Stimulated activated CD4-positive, alpha-beta T cell treated with anti-CD3 and anti-CD28 coated beads, Interleukin-1b, Interleukin-23, amount 100 ng/mL, for 24 hours (primary cell): ENCODE measurements around the gene GGT6.
"Not testable (repeated sequence)": the region's sequence is repeated elsewhere in the genome, so short reads cannot be mapped to it uniquely, and the experiment has no call there.

Source experiments
- DNase-seq, 4 experiments: peaks; one replicate each; pipeline ENCODE4 v3.0.0-alpha.2; 2020; ENCODE audit warnings: low read depth in 4 of 4, low spot score in 1 of 4

Gene GGT6

DNA sequence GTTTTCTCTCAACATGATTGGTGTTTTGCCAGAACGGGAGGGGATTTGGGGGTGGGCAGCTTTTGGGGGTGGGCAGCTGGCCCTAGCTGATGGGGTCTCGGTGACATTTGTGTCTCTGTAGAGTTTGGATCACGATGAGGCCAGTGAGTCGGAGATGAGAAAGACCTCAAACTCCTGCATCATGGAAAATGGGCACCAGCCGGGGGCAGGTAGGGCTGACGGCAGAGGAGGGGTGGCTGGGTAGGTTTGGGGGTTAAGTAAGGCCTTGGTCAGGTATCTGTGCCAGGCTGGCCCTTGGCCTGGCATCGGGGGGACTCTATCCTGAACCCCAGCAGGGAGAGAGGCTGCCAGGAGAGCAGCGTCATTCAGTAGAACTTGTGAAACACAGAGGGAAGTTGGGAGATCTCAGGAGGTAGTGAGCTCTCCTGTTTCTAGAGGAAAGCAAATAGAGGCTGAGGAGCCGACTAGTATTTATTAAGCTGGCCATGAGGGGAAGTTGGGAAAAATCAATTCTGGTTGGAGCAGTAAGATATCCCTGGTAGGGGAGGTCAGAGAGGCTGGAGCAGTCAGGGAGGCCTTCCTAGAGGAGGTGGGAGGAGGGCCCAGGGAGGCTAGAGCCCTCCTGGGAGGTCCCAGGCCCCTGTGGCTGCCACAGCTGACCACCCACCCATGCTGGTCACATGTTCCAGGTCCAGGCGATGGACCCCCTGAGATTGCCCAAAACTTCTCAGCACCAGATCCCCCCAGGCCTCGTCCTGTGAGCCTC, 32.0 kb upstream of the GGT6 start:
- DNase-seq = no peak

- DNase-seq = no peak
Observed at GRCh38 chr17:4591529-4591928, 31.2 kb upstream of the GGT6 start.

- no peak for DNase-seq
Observed at GRCh38 chr17:4590981-4591453, 30.6 kb upstream of the GGT6 start.

DNA sequence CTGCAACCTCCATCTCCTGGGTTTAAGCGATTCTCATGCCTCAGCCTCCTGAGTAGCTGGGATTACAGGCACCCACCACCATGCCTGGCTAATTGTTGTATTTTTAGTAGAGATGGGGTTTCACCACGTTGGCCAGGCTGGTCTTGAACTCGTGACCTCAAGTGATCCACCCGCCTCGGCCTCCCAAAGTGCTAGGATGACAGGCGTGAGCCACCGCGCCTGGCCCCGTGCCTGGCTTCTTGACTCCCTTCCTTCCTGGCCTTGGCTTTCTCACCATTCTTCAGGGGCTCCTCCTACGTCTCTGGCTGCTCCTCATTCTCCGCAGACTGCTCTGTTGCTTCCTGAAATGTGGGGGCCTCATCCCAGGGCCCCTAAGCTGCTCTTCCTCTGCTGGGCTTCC, 29.7 kb upstream of the GGT6 start:
- not testable (repeated sequence) for DNase-seq

GRCh38 chr17:4588898-4589625, 28.7 kb upstream of the GGT6 start:
- no peak for DNase-seq

DNA sequence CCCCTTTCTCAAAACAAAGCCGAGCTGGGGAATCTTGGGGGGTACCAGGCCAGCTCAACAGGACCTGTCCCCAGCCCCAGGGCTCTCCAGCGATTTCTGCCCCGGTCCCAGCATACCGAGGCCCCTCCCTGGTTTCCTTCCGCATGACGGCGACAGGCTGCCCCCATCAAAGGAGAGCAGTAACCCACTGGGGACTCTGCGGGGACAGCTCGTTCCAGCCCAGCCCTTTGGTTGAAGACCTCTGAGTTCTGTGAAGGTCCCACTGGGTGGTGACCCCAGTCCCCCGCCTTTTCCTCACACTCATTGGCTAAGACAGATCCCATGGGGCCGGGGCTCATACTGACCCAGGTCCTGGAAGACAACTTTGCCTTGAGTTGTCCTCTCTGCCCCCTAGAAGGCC, 28.0 kb upstream of the GGT6 start:
- no peak for DNase-seq

DNA sequence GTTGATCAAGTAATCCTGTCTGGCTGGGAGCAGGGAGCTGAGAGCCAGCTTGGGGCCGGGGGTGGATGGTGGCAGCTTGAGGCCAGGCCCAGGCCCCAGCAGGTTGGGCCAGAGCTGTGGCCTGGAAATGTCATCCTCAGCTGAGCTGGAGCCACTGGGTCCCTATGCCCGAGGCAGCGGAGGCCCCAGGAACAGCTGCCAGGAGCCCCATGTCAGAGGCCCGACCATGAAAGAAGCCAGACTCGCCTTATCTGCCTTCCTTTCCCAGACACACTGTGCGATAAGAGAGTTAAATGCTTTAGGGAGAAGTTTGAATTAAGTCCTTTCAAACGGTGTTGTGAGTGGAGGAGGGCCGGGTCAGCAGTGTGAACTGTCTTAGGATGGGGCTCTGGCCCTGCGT, 27.4 kb upstream of the GGT6 start:
- no peak for DNase-seq

DNA sequence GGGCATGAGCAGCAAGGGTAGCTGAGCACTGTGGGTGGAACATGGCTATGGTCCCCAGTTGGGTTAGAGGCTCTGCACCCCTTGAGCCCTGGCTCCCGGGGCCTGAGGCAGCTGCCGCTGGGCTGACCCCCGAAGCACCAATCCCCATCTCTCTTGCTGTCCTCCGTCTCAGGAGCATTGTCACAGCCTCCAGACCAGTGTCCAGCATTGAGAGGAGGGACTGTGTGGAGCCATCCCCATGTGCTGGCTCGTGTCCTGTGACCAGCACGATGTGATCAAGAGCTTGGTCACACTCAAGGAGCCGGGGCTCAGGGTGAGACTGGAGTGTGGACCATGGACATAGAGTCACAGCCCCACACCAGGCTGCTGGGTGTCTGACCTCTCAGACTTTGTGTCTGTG, 26.8 kb upstream of the GGT6 start:
- DNase-seq = no peak

DNA sequence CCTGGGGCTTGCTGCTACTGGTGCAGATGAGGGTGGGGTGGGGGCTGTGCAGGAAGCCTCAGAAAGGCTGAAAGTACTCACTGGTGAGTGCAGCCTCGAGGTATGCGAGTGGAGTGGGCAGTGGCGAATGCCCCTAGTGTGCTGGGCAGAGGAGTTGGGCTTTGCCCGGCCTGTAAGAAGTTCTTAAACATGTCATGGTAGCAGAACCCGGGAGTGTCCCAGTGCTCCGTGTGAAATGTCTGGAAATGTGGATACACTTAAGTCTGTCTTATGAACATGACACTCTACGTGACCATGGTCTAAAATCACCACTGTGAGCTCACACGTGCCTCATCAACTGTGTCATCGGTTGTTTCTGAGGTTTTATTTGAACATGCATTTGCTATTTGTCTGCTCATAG, 25.7 kb upstream of the GGT6 start:
- no peak for DNase-seq

DNA sequence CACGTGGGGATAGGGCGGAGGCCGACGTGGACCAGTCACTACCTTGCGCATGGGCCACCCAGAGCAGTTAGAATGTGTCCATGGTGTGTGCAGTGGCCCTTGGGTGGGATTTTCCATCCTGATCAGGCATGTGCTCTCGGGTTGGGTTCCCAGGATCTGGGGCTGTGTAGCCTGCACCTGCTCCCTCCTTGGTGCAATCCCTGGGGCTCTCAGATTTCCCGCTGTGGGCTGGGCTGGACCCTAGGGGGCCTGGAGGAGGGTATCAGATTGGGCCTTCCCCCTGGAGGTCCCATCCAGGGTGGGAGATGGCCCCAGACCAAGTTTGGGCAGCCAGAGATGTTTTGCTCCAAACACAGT, 25.2 kb upstream of the GGT6 start:
- no peak for DNase-seq

- DNase-seq = no peak
Observed at GRCh38 chr17:4584917-4585637, 24.7 kb upstream of the GGT6 start.

- DNase-seq = peak in 1 of 4 experiments; percentile 20
Observed at GRCh38 chr17:4584101-4584916, 23.9 kb upstream of the GGT6 start, which contains the start of gene SMTNL2. Gene SMTNL2, plus strand, starts transcription at chr17:4584529. Its CDS starts 77 bp downstream, at chr17:4584606.

- no peak for DNase-seq
Observed at GRCh38 chr17:4583782-4584100, 23.4 kb upstream of the GGT6 start.

DNA sequence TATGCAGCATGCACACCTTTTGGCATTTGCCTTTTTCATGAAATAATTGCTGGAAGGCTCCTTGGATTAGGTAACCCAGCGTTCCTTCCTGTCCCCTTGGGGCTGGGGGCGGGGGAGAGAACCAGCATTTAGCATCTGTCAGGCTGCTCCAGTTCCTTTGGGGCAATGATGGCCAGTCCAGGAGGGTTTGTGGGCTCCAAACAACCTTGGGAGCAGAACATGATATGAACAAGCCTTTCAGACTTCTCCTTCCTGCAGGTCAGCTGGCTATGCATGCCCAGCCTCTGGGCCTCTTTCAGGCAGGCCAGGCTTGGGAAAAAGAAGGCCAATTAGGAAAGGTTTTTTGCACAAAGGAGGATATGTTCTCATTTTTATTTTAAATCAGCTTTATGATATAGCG, 22.8 kb upstream of the GGT6 start:
- no peak for DNase-seq

GRCh38 chr17:4582691-4583090, 22.3 kb upstream of the GGT6 start:
- no peak for DNase-seq

- DNase-seq = no peak
Observed at GRCh38 chr17:4582101-4582501, 21.7 kb upstream of the GGT6 start.

DNA sequence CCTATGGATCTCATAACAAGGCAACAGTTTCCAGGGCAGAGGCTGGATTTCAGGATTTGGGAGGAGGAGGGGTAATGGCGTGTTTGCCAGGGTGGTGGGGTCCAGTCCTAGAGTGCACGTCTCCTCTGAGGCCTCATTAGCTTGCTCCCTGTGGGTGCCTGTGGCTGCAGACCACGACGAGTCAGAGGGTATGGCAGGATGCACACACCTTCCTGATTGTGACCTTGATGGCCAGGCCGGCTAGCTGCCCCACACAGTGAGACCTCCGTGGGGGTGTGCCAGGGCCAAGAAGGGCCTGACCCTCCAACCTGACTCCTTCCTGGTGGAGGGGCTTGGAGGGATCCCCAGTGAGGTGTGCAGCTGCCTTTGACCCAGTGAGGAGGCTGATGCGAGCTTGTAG, 19.9 kb upstream of the GGT6 start:
- DNase-seq = no peak

- no peak for DNase-seq
Observed at GRCh38 chr17:4579678-4580077, 19.3 kb upstream of the GGT6 start.

- not testable (repeated sequence) for DNase-seq
Observed at GRCh38 chr17:4578349-4578748, 18.0 kb upstream of the GGT6 start.

GRCh38 chr17:4577386-4577993, 17.1 kb upstream of the GGT6 start:
- DNase-seq = no peak
